ENCODE measurements around the gene IL17RB.

DNA sequence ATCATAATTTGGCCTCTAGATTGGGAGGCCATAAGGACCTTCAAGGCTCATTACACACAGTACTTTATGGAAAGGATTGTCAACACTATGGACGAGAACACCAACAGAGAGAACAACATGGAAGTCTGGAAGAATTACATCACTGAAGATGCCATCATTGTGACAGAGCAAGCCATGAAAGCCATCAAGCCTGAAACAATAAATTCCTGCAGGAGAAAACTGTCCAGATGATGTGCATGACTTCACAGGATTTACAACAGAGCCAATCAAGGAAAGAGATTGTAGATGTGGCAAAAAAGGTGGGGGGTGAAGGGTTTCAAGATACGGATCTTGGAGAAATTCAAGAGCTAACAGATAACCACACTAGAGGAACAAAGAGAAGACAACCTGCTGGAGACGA is 15.9 kb downstream of the IL17RB start:
- TF ChIP-seq, protein P1, sequence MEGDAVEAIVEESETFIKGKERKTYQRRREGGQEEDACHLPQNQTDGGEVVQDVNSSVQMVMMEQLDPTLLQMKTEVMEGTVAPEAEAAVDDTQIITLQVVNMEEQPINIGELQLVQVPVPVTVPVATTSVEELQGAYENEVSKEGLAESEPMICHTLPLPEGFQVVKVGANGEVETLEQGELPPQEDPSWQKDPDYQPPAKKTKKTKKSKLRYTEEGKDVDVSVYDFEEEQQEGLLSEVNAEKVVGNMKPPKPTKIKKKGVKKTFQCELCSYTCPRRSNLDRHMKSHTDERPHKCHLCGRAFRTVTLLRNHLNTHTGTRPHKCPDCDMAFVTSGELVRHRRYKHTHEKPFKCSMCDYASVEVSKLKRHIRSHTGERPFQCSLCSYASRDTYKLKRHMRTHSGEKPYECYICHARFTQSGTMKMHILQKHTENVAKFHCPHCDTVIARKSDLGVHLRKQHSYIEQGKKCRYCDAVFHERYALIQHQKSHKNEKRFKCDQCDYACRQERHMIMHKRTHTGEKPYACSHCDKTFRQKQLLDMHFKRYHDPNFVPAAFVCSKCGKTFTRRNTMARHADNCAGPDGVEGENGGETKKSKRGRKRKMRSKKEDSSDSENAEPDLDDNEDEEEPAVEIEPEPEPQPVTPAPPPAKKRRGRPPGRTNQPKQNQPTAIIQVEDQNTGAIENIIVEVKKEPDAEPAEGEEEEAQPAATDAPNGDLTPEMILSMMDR (IDR thresholded peaks at IDR 0.05; ENCODE audit: low read depth, low read length, poor library complexity, severe bottlenecking): no peak
- TF ChIP-seq EZH2phosphoT487 (IDR thresholded peaks at IDR 0.05; ENCODE audit: borderline replicate concordance, low read length): no peak

All from DOHH2 (cell line).